SK-N-MC (cell line): ENCODE results near the gene TAF6.
A peak's percentile ranks its signal among the peaks of the same experiment; 100 is the strongest.

ENCODE experiments used
- DNase-seq: peaks from one replicate; pipeline ENCODE4 v3.0.0-alpha.2; 2011; ENCODE audit warnings: low read depth, low spot score
- H3K27ac ChIP-seq: fragments of 200-600 bp; sonication (generic); 2 replicates; pipeline ENCODE4 v1.5.1; 2016; ENCODE audit warnings: mixed run types
- H3K36me3 ChIP-seq: fragments of 200-600 bp; sonication (generic); 2 replicates; pipeline ENCODE4 v1.6.1; 2017; ENCODE audit warnings: antibody characterized with exemption, low read length, mixed read lengths; ENCODE audit not compliant: insufficient read depth
- H3K4me3 ChIP-seq: fragments of 200-600 bp; sonication (generic); 2 replicates; pipeline ENCODE4 v1.5.1; 2016
- H3K9ac ChIP-seq: fragments of 200-600 bp; sonication (generic); 2 replicates; pipeline ENCODE4 v1.8.0; 2017; ENCODE audit warnings: mixed run types, mixed read lengths; ENCODE audit not compliant: insufficient read length
- H3K9me3 ChIP-seq: fragments of 200-600 bp; sonication (generic); 2 replicates; pipeline ENCODE4 v1.6.1; 2017; ENCODE audit warnings: low read depth, mild to moderate bottlenecking, antibody characterized with exemption, low read length, moderate library complexity, mixed read lengths
- EZH2 ChIP-seq: fragments of 200-600 bp; sonication (generic); IDR thresholded peaks from one replicate; pipeline ENCODE4 v1.6.1; 2017; ENCODE audit warnings: antibody characterized with exemption
- FOXP2 ChIP-seq: optimal IDR thresholded peaks from 2 replicates; pipeline ENCODE3; 2011; ENCODE audit warnings: mild to moderate bottlenecking, moderate library complexity; ENCODE audit not compliant: insufficient read depth; ENCODE audit errors: extremely low read length, control extremely low read depth
- POLR2AphosphoS5 ChIP-seq: IDR thresholded peaks from 2 replicates; pipeline ENCODE4 v1.6.1; 2012; ENCODE audit warnings: mild to moderate bottlenecking, low read depth, low read length, borderline replicate concordance

The TAF6 gene

GRCh38 chr7:100159099-100159623, 40.0 kb upstream of the TAF6 start:
- no peak for TF ChIP-seq EZH2
- no peak for TF ChIP-seq POLR2AphosphoS5
- TF ChIP-seq FOXP2: no peak
- Histone ChIP-seq H3K36me3 (peaks cover 20% of the 10 kb centered on the region; the same call in 1 of the 2 replicates), H3K4me3 (peak overlapping the region; percentile 88), H3K9ac (peak overlapping the region; percentile 88), H3K27ac (peak overlapping the region; percentile 66; the same call in 1 of the 2 replicates), H3K9me3 (no peaks in the 10 kb centered on the region)
- DNase-seq: no peak

GRCh38 chr7:100158229-100159098, 39.3 kb upstream of the TAF6 start, which contains the start of gene TRAPPC14:
Gene TRAPPC14, minus strand, starts transcription at chr7:100158723. Its CDS starts 224 bp downstream, at chr7:100158499.
- Histone ChIP-seq H3K27ac (peak within 1 kb of the TSS; percentile 66; the same call in 1 of the 2 replicates), H3K4me3 (peak within 1 kb of the TSS; percentile 88), H3K9me3 (no peaks in the 10 kb centered on the region), H3K9ac (peak within 1 kb of the TSS; percentile 88), H3K36me3 (peaks cover 25% of the 10 kb centered on the region; the same call in 1 of the 2 replicates)
- TF ChIP-seq POLR2AphosphoS5 (peak; percentile 86), FOXP2 (no peak)
- DNase-seq: no peak

GRCh38 chr7:100157334-100158228, 38.4 kb upstream of the TAF6 start:
- Histone ChIP-seq H3K9ac (peak overlapping the region; percentile 88), H3K9me3 (no peaks in the 10 kb centered on the region), H3K27ac (no peak overlapping the region), H3K36me3 (peaks cover 30% of the 10 kb centered on the region; the same call in 1 of the 2 replicates), H3K4me3 (peak overlapping the region; percentile 88)
- no peak for DNase-seq
- no peak for TF ChIP-seq EZH2
- no peak for TF ChIP-seq FOXP2
- no peak for TF ChIP-seq POLR2AphosphoS5

GRCh38 chr7:100157069-100157333, 37.8 kb upstream of the TAF6 start:
- Histone ChIP-seq H3K9me3 (no peaks in the 10 kb centered on the region), H3K27ac (no peak overlapping the region), H3K9ac (no peak overlapping the region), H3K36me3 (peaks cover 32% of the 10 kb centered on the region; the same call in 1 of the 2 replicates), H3K4me3 (peak overlapping the region; percentile 88; the same call in 1 of the 2 replicates)
- no peak for DNase-seq
- TF ChIP-seq FOXP2 (no peak), EZH2 (no peak), POLR2AphosphoS5 (no peak)

- no peak for DNase-seq
- Histone ChIP-seq H3K27ac (no peak overlapping the region), H3K9ac (no peak overlapping the region)
Observed at GRCh38 chr7:100156331-100157068, 37.3 kb upstream of the TAF6 start.

GRCh38 chr7:100155553-100156317, 36.6 kb upstream of the TAF6 start:
- DNase-seq: no peak
- H3K9ac ChIP-seq: no peak overlapping the region
- peaks cover 32% of the 10 kb centered on the region; the same call in 1 of the 2 replicates for H3K36me3 ChIP-seq
- H3K9me3 ChIP-seq: no peaks in the 10 kb centered on the region
- H3K4me3 ChIP-seq: no peak overlapping the region
- H3K27ac ChIP-seq: 0 out of 2 replicates have a peak overlapping the region, but pooled peaks have one; percentile 25
- TF ChIP-seq POLR2AphosphoS5: no peak
- TF ChIP-seq EZH2: no peak
- TF ChIP-seq FOXP2: no peak

More at GRCh38 chr7:100156331-100157068, 37.3 kb upstream of the TAF6 start:
- TF ChIP-seq EZH2: no peak
- no peak for TF ChIP-seq FOXP2
- no peak for TF ChIP-seq POLR2AphosphoS5
- no peaks in the 10 kb centered on the region for H3K9me3 ChIP-seq
- H3K4me3 ChIP-seq: no peak overlapping the region
- peaks cover 32% of the 10 kb centered on the region; the same call in 1 of the 2 replicates for H3K36me3 ChIP-seq

GRCh38 chr7:100154651-100155491, 35.7 kb upstream of the TAF6 start:
- Histone ChIP-seq H3K27ac (no peak overlapping the region; the same call in 1 of the 2 replicates), H3K4me3 (no peak overlapping the region), H3K36me3 (peaks cover 32% of the 10 kb centered on the region; the same call in 1 of the 2 replicates), H3K9me3 (no peaks in the 10 kb centered on the region), H3K9ac (no peak overlapping the region)
- TF ChIP-seq FOXP2 (no peak), POLR2AphosphoS5 (peak; percentile 29)
- DNase-seq: no peak
